HG02759 (cell line): ENCODE results near the gene CALCR.
A peak's percentile ranks its signal among the peaks of the same experiment; 100 is the strongest.

Experiments
- ATAC-seq: cut with Tn5 transposase; IDR thresholded peaks from one replicate; pipeline ENCODE4 v1.9.1; 2021; ENCODE audit warnings: mild to moderate bottlenecking, moderate library complexity; ENCODE audit not compliant: unreplicated experiment

Gene CALCR

GRCh38 chr7:93453262-93453661 is 121.3 kb downstream of the CALCR start:
- ATAC-seq: no peak

- no peak for ATAC-seq
Measured at GRCh38 chr7:93448176-93448575, 126.3 kb downstream of the CALCR start.

- no peak for ATAC-seq
Measured at GRCh38 chr7:93447509-93447908, 127.0 kb downstream of the CALCR start.

- ATAC-seq: peak; percentile 82
Measured at GRCh38 chr7:93442478-93443224, 131.9 kb downstream of the CALCR start.

GRCh38 chr7:93435791-93436190 is 138.7 kb downstream of the CALCR start:
- ATAC-seq: no peak

GRCh38 chr7:93432130-93432529 is 142.4 kb downstream of the CALCR start:
- no peak for ATAC-seq

- ATAC-seq: no peak
Measured at GRCh38 chr7:93430917-93431588, 143.5 kb downstream of the CALCR start.

- ATAC-seq: no peak
Measured at GRCh38 chr7:93429563-93429962, 145.0 kb downstream of the CALCR start.

- ATAC-seq: no peak
Measured at GRCh38 chr7:93427107-93427506, 147.4 kb downstream of the CALCR start.

GRCh38 chr7:93426155-93426696 is 148.3 kb downstream of the CALCR start:
- ATAC-seq: no peak

- no peak for ATAC-seq
Measured at GRCh38 chr7:93414574-93414973, 159.9 kb downstream of the CALCR start.

- no peak for ATAC-seq
Measured at GRCh38 chr7:93409324-93409723, 165.2 kb downstream of the CALCR start.

GRCh38 chr7:93407239-93407638 is 167.3 kb downstream of the CALCR start:
- ATAC-seq: no peak

- no peak for ATAC-seq
Measured at GRCh38 chr7:93402944-93403343, 171.6 kb downstream of the CALCR start.

GRCh38 chr7:93399642-93400041 is 174.9 kb downstream of the CALCR start:
- ATAC-seq: no peak

- ATAC-seq: no peak
Measured at GRCh38 chr7:93392984-93393383, 181.5 kb downstream of the CALCR start.

- no peak for ATAC-seq
Measured at GRCh38 chr7:93390660-93391059, 183.9 kb downstream of the CALCR start.

- ATAC-seq: no peak
Measured at GRCh38 chr7:93382362-93382761, 192.2 kb downstream of the CALCR start.

GRCh38 chr7:93378131-93378760 is 196.3 kb downstream of the CALCR start:
- ATAC-seq: no peak

GRCh38 chr7:93375603-93376002 is 198.9 kb downstream of the CALCR start:
- no peak for ATAC-seq
